ENCODE data around the gene GLIS1.

The GLIS1 gene

GRCh38 chr1:53696571-53696970, 42.4 kb downstream of the GLIS1 start:
- no peaks in the 10 kb centered on the region for H3K4me1 ChIP-seq (ENCODE audit: control insufficient read depth, insufficient read depth, low read length, poor library complexity, severe bottlenecking)
- H3K9me3 ChIP-seq (ENCODE audit: control insufficient read depth, low read length): no peaks in the 10 kb centered on the region
- no peak overlapping the region for H3K27ac ChIP-seq (ENCODE audit: insufficient read depth, low read length, poor library complexity, severe bottlenecking)
- no peak for DNase-seq
- no peaks in the 10 kb centered on the region for H3K36me3 ChIP-seq (ENCODE audit: control insufficient read depth, insufficient read depth, low read length)
- no peak overlapping the region for H3K4me3 ChIP-seq (ENCODE audit: insufficient read depth, low read depth, low read length, poor library complexity, severe bottlenecking)
- no peaks in the 10 kb centered on the region for H3K27me3 ChIP-seq (replicated peaks; ENCODE audit: control insufficient read depth, insufficient read depth, low read length, poor library complexity, severe bottlenecking)

DNA sequence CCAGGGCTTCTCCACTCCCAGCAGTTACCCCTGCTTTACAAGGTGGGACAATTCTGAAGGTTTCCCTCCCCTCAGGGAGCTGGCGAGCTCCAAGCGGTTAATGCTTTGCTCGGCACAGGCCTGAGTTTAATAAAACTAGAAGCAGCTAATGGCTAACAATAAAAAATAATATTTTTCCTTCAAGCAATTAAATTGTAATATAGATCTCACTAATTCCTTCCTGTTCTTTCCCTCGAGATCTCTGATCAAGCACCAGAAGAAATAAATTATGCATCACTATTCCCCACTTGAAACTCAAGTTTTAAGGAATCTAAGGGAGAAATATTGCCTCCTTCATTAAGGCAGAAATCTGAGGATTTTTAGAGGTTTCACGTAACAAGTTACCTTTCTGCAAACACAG, 42.9 kb downstream of the GLIS1 start:
- Histone ChIP-seq H3K9me3 (ENCODE audit: control insufficient read depth, low read length) (no peaks in the 10 kb centered on the region), H3K27me3 (replicated peaks; ENCODE audit: control insufficient read depth, insufficient read depth, low read length, poor library complexity, severe bottlenecking) (no peaks in the 10 kb centered on the region), H3K4me1 (ENCODE audit: control insufficient read depth, insufficient read depth, low read length, poor library complexity, severe bottlenecking) (no peaks in the 10 kb centered on the region), H3K4me3 (ENCODE audit: insufficient read depth, low read depth, low read length, poor library complexity, severe bottlenecking) (no peak overlapping the region), H3K36me3 (ENCODE audit: control insufficient read depth, insufficient read depth, low read length) (no peaks in the 10 kb centered on the region), H3K27ac (ENCODE audit: insufficient read depth, low read length, poor library complexity, severe bottlenecking) (no peak overlapping the region)
- no peak for DNase-seq

- H3K4me1 ChIP-seq (ENCODE audit: control insufficient read depth, insufficient read depth, low read length, poor library complexity, severe bottlenecking): no peaks in the 10 kb centered on the region
- no peak overlapping the region for H3K4me3 ChIP-seq (ENCODE audit: insufficient read depth, low read depth, low read length, poor library complexity, severe bottlenecking)
- DNase-seq: no peak
- H3K27ac ChIP-seq (ENCODE audit: insufficient read depth, low read length, poor library complexity, severe bottlenecking): no peak overlapping the region
- no peaks in the 10 kb centered on the region for H3K27me3 ChIP-seq (replicated peaks; ENCODE audit: control insufficient read depth, insufficient read depth, low read length, poor library complexity, severe bottlenecking)
- no peaks in the 10 kb centered on the region for H3K9me3 ChIP-seq (ENCODE audit: control insufficient read depth, low read length)
- no peaks in the 10 kb centered on the region for H3K36me3 ChIP-seq (ENCODE audit: control insufficient read depth, insufficient read depth, low read length)
Measured at GRCh38 chr1:53695116-53695515, 43.8 kb downstream of the GLIS1 start.

DNA sequence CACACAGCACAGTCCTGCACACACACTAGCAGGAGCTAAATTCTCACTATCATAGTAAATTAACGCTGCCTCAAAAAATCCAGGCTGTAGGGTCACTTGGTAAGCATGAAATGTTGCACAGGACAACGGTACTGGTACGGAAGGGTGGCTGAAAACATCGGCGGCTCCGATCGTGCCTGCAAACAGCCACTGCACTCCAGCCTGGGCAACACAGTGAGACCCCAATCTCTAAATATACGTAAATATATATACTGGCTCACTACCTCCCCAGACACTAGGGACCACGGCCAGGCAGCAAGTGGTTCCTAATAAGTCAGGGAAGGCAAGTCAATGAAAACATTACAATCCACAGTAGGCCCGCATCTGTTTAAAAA, 44.3 kb downstream of the GLIS1 start:
- Histone ChIP-seq H3K4me3 (ENCODE audit: insufficient read depth, low read depth, low read length, poor library complexity, severe bottlenecking) (no peak overlapping the region), H3K4me1 (ENCODE audit: control insufficient read depth, insufficient read depth, low read length, poor library complexity, severe bottlenecking) (no peaks in the 10 kb centered on the region), H3K27ac (ENCODE audit: insufficient read depth, low read length, poor library complexity, severe bottlenecking) (no peak overlapping the region), H3K9me3 (ENCODE audit: control insufficient read depth, low read length) (no peaks in the 10 kb centered on the region), H3K27me3 (replicated peaks; ENCODE audit: control insufficient read depth, insufficient read depth, low read length, poor library complexity, severe bottlenecking) (no peaks in the 10 kb centered on the region), H3K36me3 (ENCODE audit: control insufficient read depth, insufficient read depth, low read length) (no peaks in the 10 kb centered on the region)
- no peak for DNase-seq

DNA sequence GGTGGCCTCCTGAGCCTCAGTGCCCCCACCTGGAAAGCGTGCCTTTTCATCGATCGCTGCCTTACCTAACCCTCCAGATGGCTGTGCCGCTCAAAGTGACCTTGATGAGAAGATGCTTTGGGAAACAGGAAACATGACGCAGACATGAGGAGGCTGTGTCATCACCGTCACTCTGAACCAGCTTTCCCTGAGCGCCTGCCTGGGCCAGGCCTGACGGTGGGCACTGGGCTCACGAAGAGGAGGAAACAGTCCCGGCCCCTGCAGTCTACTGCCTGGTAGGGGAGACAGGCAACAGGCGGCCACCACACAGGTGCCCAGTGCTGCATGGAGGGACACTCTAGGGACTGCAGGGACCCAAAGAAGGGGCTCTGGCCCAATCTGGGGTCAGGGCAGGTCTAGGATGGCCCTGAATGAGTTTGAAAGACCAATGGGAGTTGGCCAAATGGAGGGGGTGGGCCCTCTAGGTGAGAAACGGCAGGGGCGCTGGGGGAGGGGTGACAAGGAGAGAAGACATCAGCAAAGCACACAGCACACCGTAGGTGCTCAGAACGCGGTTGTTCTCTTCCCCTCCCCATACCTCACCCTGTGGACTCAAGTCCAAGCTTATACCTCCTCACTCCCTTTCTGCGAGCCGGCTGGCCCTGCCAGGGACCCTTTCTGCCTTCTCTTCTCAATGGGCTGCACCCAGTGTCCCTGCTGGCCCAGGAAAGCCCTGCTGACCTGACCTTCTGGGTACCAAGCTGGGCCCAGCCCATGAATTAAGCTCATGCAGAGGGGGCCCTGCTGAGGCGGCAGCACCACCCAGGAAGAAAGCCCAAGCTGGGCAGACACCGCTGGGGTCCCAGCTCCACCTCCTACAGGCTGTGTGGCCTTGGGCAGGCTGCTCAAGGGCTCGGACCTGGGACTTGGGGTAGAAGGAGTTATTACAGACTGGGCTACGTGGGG, 44.9 kb downstream of the GLIS1 start:
- Histone ChIP-seq H3K4me1 (ENCODE audit: control insufficient read depth, insufficient read depth, low read length, poor library complexity, severe bottlenecking) (no peaks in the 10 kb centered on the region), H3K27ac (ENCODE audit: insufficient read depth, low read length, poor library complexity, severe bottlenecking) (no peak overlapping the region), H3K4me3 (ENCODE audit: insufficient read depth, low read depth, low read length, poor library complexity, severe bottlenecking) (no peak overlapping the region), H3K36me3 (ENCODE audit: control insufficient read depth, insufficient read depth, low read length) (no peaks in the 10 kb centered on the region), H3K27me3 (replicated peaks; ENCODE audit: control insufficient read depth, insufficient read depth, low read length, poor library complexity, severe bottlenecking) (no peaks in the 10 kb centered on the region), H3K9me3 (ENCODE audit: control insufficient read depth, low read length) (no peaks in the 10 kb centered on the region)
- no peak for DNase-seq

GRCh38 chr1:53693339-53693738, 45.6 kb downstream of the GLIS1 start:
- no peaks in the 10 kb centered on the region for H3K9me3 ChIP-seq (ENCODE audit: control insufficient read depth, low read length)
- no peaks in the 10 kb centered on the region for H3K4me1 ChIP-seq (ENCODE audit: control insufficient read depth, insufficient read depth, low read length, poor library complexity, severe bottlenecking)
- no peak overlapping the region for H3K4me3 ChIP-seq (ENCODE audit: insufficient read depth, low read depth, low read length, poor library complexity, severe bottlenecking)
- H3K27me3 ChIP-seq (replicated peaks; ENCODE audit: control insufficient read depth, insufficient read depth, low read length, poor library complexity, severe bottlenecking): no peaks in the 10 kb centered on the region
- H3K27ac ChIP-seq (ENCODE audit: insufficient read depth, low read length, poor library complexity, severe bottlenecking): no peak overlapping the region
- no peaks in the 10 kb centered on the region for H3K36me3 ChIP-seq (ENCODE audit: control insufficient read depth, insufficient read depth, low read length)
- no peak for DNase-seq

GRCh38 chr1:53691326-53691725, 47.6 kb downstream of the GLIS1 start:
- Histone ChIP-seq H3K4me1 (ENCODE audit: control insufficient read depth, insufficient read depth, low read length, poor library complexity, severe bottlenecking) (no peaks in the 10 kb centered on the region), H3K27me3 (replicated peaks; ENCODE audit: control insufficient read depth, insufficient read depth, low read length, poor library complexity, severe bottlenecking) (no peaks in the 10 kb centered on the region), H3K36me3 (ENCODE audit: control insufficient read depth, insufficient read depth, low read length) (no peaks in the 10 kb centered on the region), H3K4me3 (ENCODE audit: insufficient read depth, low read depth, low read length, poor library complexity, severe bottlenecking) (no peak overlapping the region), H3K9me3 (ENCODE audit: control insufficient read depth, low read length) (no peaks in the 10 kb centered on the region), H3K27ac (ENCODE audit: insufficient read depth, low read length, poor library complexity, severe bottlenecking) (no peak overlapping the region)
- no peak for DNase-seq

GRCh38 chr1:53690411-53690810, 48.6 kb downstream of the GLIS1 start:
- no peaks in the 10 kb centered on the region for H3K9me3 ChIP-seq (ENCODE audit: control insufficient read depth, low read length)
- no peak overlapping the region for H3K4me3 ChIP-seq (ENCODE audit: insufficient read depth, low read depth, low read length, poor library complexity, severe bottlenecking)
- H3K4me1 ChIP-seq (ENCODE audit: control insufficient read depth, insufficient read depth, low read length, poor library complexity, severe bottlenecking): no peaks in the 10 kb centered on the region
- no peaks in the 10 kb centered on the region for H3K36me3 ChIP-seq (ENCODE audit: control insufficient read depth, insufficient read depth, low read length)
- H3K27ac ChIP-seq (ENCODE audit: insufficient read depth, low read length, poor library complexity, severe bottlenecking): no peak overlapping the region
- no peaks in the 10 kb centered on the region for H3K27me3 ChIP-seq (replicated peaks; ENCODE audit: control insufficient read depth, insufficient read depth, low read length, poor library complexity, severe bottlenecking)
- DNase-seq: no peak

DNA sequence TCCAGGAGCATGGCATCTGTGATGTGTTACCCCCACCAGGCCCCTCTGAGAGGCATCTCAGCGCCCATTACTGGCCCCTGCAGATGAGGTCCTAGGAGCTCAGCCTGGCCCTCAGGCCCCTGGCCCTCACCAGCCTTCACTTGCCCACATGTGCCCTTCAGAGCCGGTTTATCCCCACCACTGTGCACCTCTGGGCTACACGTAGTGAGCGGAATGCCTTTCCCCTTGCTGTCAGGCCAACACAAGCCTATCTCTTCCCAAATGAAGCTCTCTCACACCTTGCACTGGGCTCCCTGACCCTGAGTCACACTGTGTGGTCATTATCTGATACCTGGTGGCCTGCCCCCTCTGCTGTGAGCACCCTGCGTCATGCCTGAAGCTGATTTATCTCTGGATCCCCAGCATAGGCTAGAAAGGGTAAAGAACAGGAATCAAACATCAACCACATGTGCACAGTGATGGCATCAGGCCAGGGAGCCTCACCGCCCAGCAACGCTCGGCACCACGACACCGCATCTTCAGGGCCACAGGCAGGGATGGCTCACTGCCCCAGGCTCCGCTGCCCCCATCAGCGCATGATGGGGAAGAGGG, 49.1 kb downstream of the GLIS1 start:
- DNase-seq: no peak
- Histone ChIP-seq H3K36me3 (ENCODE audit: control insufficient read depth, insufficient read depth, low read length) (no peaks in the 10 kb centered on the region), H3K4me1 (ENCODE audit: control insufficient read depth, insufficient read depth, low read length, poor library complexity, severe bottlenecking) (no peaks in the 10 kb centered on the region), H3K4me3 (ENCODE audit: insufficient read depth, low read depth, low read length, poor library complexity, severe bottlenecking) (no peak overlapping the region), H3K27me3 (replicated peaks; ENCODE audit: control insufficient read depth, insufficient read depth, low read length, poor library complexity, severe bottlenecking) (no peaks in the 10 kb centered on the region), H3K27ac (ENCODE audit: insufficient read depth, low read length, poor library complexity, severe bottlenecking) (no peak overlapping the region), H3K9me3 (ENCODE audit: control insufficient read depth, low read length) (no peaks in the 10 kb centered on the region)

DNA sequence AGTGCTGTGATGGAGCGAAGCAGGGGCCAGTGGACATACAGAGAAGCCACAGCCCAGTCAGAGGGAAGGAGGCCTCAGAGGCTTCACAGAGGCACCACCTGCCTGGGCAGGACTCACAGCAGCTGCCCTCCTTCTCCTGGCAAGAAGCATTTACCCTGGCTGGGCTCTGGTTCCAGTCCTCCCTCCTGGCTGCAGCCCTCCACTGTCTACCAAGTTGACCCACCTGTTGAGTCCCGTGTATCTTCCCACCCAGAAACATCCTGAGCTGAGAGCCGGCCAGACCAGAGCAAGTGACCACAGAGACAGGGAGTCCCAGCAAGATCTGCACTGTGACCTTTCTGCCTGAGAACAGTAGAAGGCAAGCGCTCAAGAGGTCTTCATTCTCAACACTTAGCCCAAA, 49.7 kb downstream of the GLIS1 start:
- H3K4me1 ChIP-seq (ENCODE audit: control insufficient read depth, insufficient read depth, low read length, poor library complexity, severe bottlenecking): no peaks in the 10 kb centered on the region
- no peaks in the 10 kb centered on the region for H3K9me3 ChIP-seq (ENCODE audit: control insufficient read depth, low read length)
- no peak overlapping the region for H3K27ac ChIP-seq (ENCODE audit: insufficient read depth, low read length, poor library complexity, severe bottlenecking)
- H3K4me3 ChIP-seq (ENCODE audit: insufficient read depth, low read depth, low read length, poor library complexity, severe bottlenecking): no peak overlapping the region
- H3K27me3 ChIP-seq (replicated peaks; ENCODE audit: control insufficient read depth, insufficient read depth, low read length, poor library complexity, severe bottlenecking): no peaks in the 10 kb centered on the region
- H3K36me3 ChIP-seq (ENCODE audit: control insufficient read depth, insufficient read depth, low read length): no peaks in the 10 kb centered on the region
- no peak for DNase-seq

Measured in effector memory CD4-positive, alpha-beta T cell (primary cell).